ENCODE measurements around the gene PRR20G. TPM values are rescaled to one million over a fixed set of nuclear protein-coding genes. Genes with fewer than 3 reads are reported as not detected.

PRR20G gene
- total RNA-seq, 1 donor = not detected

- Histone ChIP-seq H3K4me3 (ENCODE audit: insufficient read depth, low read length) (no peak overlapping the region), H3K9me3 (ENCODE audit: low read depth, low read length) (no peaks in the 10 kb centered on the region), H3K79me2 (ENCODE audit: insufficient read depth, low read length) (no peaks in the 10 kb centered on the region), H3K27ac (ENCODE audit: low read depth, low read length) (no peak overlapping the region), H3K4me1 (ENCODE audit: insufficient read depth, low read length) (peaks cover 3% of the 10 kb centered on the region), H3K27me3 (ENCODE audit: insufficient read depth, low read length) (peaks cover 4% of the 10 kb centered on the region), H4K20me1 (ENCODE audit: insufficient read depth, low read length) (no peaks in the 10 kb centered on the region), H2AFZ (ENCODE audit: low read length) (no peak overlapping the region), H3K4me2 (ENCODE audit: insufficient read depth, low read length) (no peak overlapping the region), H3K36me3 (ENCODE audit: insufficient read depth, low read length) (no peaks in the 10 kb centered on the region)
- no peak for TF ChIP-seq CTCF (IDR thresholded peaks at IDR 0.05; ENCODE audit: extremely low read depth, low read depth, low read length)
- DNase-seq (ENCODE audit: insufficient read length, low spot score, missing footprints) = peak; percentile 68
Measured at GRCh38 chr3:127276995-127277394, 10.9 kb downstream of the PRR20G start.

- DNase-seq (ENCODE audit: insufficient read length, low spot score, missing footprints) = no peak
- no peak for TF ChIP-seq CTCF (IDR thresholded peaks at IDR 0.05; ENCODE audit: extremely low read depth, low read depth, low read length)
- Histone ChIP-seq H3K9me3 (ENCODE audit: low read depth, low read length) (no peaks in the 10 kb centered on the region), H3K4me1 (ENCODE audit: insufficient read depth, low read length) (peaks cover 3% of the 10 kb centered on the region), H4K20me1 (ENCODE audit: insufficient read depth, low read length) (no peaks in the 10 kb centered on the region), H3K4me3 (ENCODE audit: insufficient read depth, low read length) (no peak overlapping the region), H2AFZ (ENCODE audit: low read length) (no peak overlapping the region), H3K79me2 (ENCODE audit: insufficient read depth, low read length) (no peaks in the 10 kb centered on the region), H3K27ac (ENCODE audit: low read depth, low read length) (no peak overlapping the region), H3K36me3 (ENCODE audit: insufficient read depth, low read length) (no peaks in the 10 kb centered on the region), H3K4me2 (ENCODE audit: insufficient read depth, low read length) (no peak overlapping the region), H3K27me3 (ENCODE audit: insufficient read depth, low read length) (no peaks in the 10 kb centered on the region)
Measured at GRCh38 chr3:127276396-127276795, 11.4 kb downstream of the PRR20G start.

DNA sequence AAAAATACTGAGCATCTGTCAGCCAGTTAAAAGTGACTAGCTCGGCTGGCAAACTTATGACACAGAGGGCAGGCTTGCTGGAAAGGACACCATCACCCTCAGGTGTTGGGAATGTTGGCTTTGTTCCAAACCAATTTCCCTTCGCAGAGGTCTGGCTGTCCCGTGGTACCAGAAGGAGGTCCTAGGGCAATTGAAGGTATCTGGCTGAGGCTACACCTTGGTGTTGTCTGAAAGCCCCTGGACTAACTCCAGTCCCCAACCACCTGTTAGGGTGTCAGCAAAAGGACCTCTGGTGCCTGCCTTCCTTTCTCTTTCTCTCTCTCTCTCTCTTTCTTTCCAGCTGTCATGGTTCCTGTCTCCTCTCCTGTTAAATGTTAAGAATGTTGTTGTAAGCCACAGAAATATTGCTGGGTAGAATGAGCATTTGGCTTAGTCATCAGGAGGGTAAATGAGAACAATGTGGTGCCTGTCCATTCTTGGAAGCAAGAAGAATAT lies 12.5 kb downstream of the PRR20G start:
- TF ChIP-seq CTCF (IDR thresholded peaks at IDR 0.05; ENCODE audit: extremely low read depth, low read depth, low read length) = no peak
- Histone ChIP-seq H4K20me1 (ENCODE audit: insufficient read depth, low read length) (no peaks in the 10 kb centered on the region), H3K4me1 (ENCODE audit: insufficient read depth, low read length) (peaks cover 3% of the 10 kb centered on the region), H3K36me3 (ENCODE audit: insufficient read depth, low read length) (no peaks in the 10 kb centered on the region), H3K27ac (ENCODE audit: low read depth, low read length) (no peak overlapping the region), H3K27me3 (ENCODE audit: insufficient read depth, low read length) (no peaks in the 10 kb centered on the region), H3K4me2 (ENCODE audit: insufficient read depth, low read length) (peak overlapping the region; percentile 52), H3K4me3 (ENCODE audit: insufficient read depth, low read length) (no peak overlapping the region), H2AFZ (ENCODE audit: low read length) (no peak overlapping the region), H3K79me2 (ENCODE audit: insufficient read depth, low read length) (no peaks in the 10 kb centered on the region), H3K9me3 (ENCODE audit: low read depth, low read length) (no peaks in the 10 kb centered on the region)
- peak; percentile 83 for DNase-seq (ENCODE audit: insufficient read length, low spot score, missing footprints)

- no peak overlapping the region for H3K4me2 ChIP-seq (ENCODE audit: insufficient read depth, low read length)
- DNase-seq (ENCODE audit: insufficient read length, low spot score, missing footprints) = no peak
- no peaks in the 10 kb centered on the region for H3K27me3 ChIP-seq (ENCODE audit: insufficient read depth, low read length)
- H3K4me1 ChIP-seq (ENCODE audit: insufficient read depth, low read length) = peaks cover 3% of the 10 kb centered on the region
- no peak overlapping the region for H2AFZ ChIP-seq (ENCODE audit: low read length)
- no peak overlapping the region for H3K27ac ChIP-seq (ENCODE audit: low read depth, low read length)
- H3K4me3 ChIP-seq (ENCODE audit: insufficient read depth, low read length) = no peak overlapping the region
- H4K20me1 ChIP-seq (ENCODE audit: insufficient read depth, low read length) = no peaks in the 10 kb centered on the region
- TF ChIP-seq CTCF (IDR thresholded peaks at IDR 0.05; ENCODE audit: extremely low read depth, low read depth, low read length) = no peak
- no peaks in the 10 kb centered on the region for H3K9me3 ChIP-seq (ENCODE audit: low read depth, low read length)
- H3K36me3 ChIP-seq (ENCODE audit: insufficient read depth, low read length) = no peaks in the 10 kb centered on the region
- H3K79me2 ChIP-seq (ENCODE audit: insufficient read depth, low read length) = no peaks in the 10 kb centered on the region
Measured at GRCh38 chr3:127274200-127274760, 13.6 kb downstream of the PRR20G start.

Measured in osteoblast (primary cell).